HG03175 (cell line): ENCODE data around the gene UBE2J2.
A peak's percentile ranks its signal among the peaks of the same experiment; 100 is the strongest.
"Not testable (repeated sequence)": the region's sequence is repeated elsewhere in the genome, so short reads cannot be mapped to it uniquely, and the experiment has no call there.

ENCODE experiments used
- ATAC-seq: cut with Tn5 transposase; IDR thresholded peaks from one replicate; pipeline ENCODE4 v1.9.1; 2021; ENCODE audit warnings: mild to moderate bottlenecking, moderate library complexity; ENCODE audit not compliant: unreplicated experiment

Gene UBE2J2

DNA sequence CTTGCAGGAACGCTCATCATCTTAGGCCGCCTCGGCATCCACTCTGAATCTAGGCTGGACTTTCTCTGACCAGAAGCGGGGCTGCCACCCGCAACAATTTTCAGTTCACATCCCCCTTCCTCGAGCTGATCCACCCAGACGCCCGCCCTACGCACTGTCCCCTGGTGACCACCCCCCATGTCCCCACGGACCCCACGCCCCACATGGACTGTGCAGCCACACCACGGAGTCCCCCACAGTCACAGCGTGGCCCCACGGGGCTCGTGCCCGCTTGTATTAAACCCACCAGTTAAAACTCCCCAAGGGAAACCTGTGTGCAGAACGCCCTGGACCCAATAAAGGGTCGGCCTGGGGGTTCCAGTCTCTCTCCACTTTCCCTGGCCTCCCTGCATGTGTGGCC lies 14.1 kb downstream of the UBE2J2 start:
- ATAC-seq = no peak

DNA sequence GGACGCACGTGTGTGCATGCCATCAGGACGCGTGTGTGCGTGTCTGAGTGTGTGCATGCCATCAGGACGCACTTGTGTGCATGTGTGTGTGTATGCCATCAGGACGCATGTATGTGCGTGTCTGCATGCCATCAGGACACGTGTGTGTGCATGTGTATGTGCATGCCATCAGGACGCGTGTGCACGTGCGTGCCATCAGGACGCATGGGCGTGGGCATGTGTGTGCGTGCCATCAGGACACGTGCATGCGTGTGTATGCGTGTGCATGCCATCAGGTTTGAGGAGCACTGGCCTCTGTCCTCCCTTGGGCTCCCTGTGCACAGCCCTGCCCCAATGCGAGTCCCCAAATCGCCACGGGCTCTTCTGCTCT lies 14.6 kb downstream of the UBE2J2 start:
- no peak for ATAC-seq

DNA sequence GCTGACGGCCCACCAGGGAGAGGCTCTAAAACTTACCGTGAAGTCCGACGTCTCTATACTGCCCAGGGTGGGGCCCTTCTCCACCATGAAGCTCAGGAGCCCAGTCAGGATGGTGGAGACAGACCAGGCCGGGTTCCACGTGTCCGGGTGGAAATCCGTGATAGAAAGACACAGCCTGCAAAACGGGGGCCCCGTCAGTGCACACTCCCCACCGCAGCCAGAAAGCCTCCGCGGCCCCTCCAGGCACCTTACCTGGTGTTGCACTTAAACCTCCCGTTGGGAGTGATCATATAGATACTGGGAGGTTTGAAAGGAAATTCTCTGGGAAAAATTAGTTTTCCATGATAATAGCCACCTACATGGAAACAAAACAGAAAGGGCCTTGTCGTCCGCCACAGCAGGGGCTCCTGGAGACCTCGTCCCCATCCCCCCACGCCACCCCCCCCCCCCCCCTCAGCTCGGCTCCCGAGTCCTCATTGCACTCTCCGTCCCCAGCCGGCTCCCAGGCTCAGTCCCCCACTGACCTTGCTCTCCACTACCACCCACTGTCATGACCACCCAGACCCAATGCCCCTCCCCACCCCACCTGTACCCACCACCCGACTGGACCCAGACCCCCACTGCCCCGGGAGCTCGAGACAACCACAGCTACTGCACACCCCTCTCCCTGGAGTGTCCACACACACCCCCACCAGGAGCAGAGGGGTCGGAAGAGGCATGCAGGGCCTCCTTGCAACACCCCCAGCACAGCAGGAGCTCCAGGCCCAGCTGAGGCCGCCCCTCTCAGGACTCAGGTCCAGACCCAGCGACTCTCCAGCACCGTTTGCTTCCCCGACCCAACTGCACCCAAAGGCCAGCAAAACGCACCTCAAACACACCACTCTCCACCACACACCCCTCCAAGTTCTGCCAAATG lies 16.4 kb downstream of the UBE2J2 start:
- no peak for ATAC-seq

DNA sequence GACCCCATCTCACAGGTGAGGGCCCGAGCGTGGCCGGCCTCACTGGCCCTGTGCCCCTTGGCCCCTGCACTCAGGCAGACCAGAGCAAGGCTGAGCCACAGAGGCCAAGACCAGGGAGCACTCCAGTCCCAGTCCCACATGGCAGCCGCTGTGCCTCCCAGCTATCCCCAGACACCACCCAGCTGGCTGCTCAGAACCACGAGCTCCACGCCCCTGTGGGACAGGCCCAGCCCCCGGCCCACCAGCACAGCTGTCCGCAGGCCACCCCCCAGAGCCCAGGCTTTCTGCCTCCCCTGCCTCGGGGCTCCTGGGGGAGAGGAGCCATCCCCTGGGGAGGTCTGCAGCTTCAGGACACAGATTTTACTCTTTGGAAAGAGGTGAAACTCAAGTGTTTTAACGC lies 18.0 kb downstream of the UBE2J2 start:
- ATAC-seq = no peak

DNA sequence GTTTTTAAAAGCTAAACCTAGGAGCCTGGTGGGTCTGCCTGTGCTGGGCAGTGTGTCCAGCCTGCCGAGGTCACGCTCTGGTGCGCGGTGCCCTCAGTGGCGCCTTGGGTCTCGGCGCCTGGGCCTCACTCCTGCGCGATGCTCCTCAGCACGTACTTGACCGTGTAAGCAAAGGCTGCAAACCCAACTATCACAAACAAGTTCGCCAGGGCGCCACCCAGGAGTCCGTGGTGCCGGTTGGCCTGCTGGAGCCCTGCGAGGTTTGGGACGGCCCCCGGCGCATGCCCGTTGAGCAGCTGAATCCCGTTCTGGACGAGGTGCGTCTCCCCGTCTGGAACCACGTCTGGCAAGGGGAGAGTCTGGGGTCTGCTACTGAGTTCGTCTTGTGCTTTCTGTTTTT lies 18.6 kb downstream of the UBE2J2 start:
- no peak for ATAC-seq

DNA sequence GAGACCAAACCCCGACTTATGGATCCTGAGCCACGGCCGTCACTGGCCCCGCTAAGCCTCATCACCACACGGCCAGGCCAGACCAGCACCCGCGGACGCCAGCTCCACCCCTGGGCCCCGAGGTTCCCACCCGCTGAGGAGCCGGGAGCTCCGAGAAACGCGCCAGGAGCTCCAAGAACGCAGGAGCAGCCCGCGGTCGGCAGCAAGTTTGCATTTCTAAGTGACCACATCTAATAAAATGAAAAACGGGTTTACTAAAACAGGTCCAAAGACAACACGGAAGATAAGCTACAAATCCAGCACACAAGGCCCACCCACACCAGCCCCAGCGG lies 19.0 kb downstream of the UBE2J2 start:
- no peak for ATAC-seq

DNA sequence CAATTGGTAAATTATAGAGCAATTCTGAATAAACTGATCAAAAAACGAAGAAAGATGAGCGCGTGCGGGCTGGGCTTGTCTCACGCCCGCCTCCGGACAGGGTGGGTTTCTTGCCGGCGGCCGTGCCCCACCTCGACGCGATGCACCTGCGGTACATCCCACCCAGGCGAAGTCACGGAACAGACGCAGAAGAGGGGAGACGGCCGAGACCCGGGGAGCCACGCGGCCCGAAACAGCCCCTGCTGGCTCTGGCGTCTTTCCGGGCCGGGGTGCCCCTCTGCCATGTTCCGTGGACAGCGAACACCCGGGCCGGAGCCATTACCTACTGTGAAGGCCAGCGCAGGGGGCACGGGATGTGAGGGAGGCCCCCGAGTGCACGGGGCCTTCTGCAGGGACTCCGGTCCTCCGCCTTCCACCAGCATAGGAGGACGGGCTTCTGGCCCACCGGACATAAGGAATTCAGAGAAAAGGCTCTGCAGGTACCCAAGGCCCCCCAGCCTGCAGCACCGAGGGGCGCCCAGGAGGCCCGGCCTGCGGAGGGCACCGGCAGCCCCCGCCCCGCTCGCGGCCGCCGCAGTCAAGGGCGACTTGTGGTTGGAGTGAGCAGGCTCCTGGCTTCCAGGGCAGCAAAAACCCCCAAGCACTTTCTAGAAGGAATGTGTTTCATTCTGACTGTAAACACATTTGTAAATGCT lies 19.5 kb downstream of the UBE2J2 start:
- no peak for ATAC-seq

DNA sequence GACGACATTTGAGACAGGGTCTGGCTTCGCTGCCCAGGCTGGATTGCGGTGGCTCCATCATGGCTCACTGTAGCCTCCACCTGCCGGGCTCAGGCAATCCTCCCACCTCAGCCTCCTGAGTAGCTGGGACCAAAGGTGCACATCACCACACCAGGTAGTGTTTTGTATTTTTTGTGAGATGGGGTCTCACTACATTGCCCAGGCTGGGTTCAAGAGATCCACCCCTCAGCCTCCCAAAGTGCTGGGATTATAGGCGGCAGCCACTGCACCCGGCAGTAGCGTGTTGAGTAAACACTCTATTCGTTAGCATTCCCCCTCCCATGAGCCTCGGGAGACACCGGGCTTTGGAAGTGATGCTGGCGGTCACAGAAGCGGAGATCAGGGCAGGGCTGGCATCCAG lies 20.3 kb downstream of the UBE2J2 start:
- no peak for ATAC-seq

DNA sequence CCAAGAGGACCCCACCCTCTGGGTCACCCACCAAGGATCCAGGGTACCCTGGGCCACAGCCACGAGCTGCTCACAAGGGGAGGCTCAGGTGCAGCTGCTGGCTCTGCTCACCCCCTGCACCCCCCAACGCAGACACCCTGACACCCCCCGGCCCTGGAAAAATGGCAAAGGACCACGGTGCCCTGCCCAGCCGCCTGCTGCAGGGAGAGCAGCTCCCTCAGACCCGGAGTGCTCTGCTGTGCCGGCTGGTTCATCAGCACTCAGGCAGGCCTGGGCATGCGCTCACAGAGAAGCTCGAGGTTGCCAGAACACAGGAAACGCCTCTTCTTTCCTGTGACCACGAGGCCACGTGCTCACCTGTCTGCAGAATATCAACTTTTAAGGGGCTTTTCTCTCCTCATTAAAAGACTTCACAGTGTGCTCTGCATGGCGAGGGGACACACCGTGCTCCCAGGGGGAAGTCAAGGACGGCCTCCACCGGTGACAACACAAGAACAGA lies 22.8 kb downstream of the UBE2J2 start:
- ATAC-seq = peak; percentile 50

DNA sequence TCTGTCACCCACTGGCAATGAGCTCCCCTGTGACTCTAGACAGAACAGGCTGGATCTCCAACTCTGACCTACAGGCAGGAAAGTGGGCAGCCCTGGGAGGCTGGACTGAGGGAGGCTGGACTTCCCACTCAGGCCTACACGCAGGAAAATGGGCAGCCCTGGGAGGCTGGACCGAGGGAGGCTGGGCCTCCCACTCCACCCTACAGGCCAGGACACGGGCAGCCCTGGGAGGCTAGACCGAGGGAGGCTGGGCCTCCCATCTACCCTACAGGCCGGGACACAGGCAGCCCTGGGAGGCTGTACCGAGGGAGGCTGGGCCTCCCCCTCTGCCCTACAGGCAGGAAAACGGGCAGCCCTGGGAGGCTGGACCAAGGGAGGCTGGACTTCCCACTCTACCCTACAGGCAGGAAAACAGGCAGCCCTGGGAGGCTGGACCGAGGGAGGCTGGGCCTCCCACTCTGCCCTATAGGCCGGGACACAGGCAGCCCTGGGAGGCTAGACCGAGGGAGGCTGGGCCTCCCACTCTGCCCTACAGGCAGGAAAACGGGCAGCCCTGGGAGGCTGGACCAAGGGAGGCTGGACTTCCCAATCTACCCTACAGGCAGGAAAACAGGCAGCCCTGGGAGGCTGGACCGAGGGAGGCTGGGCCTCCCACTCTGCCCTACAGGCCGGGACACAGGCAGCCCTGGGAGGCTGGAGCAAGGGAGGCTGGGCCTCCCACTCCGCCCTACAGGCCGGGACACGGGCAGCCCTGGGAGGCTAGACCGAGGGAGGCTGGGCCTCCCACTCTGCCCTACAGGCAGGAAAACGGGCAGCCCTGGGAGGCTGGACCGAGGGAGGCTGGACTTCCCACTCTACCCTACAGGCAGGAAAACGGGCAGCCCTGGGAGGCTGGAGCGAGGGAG lies 25.4 kb downstream of the UBE2J2 start:
- ATAC-seq = not testable (repeated sequence)

DNA sequence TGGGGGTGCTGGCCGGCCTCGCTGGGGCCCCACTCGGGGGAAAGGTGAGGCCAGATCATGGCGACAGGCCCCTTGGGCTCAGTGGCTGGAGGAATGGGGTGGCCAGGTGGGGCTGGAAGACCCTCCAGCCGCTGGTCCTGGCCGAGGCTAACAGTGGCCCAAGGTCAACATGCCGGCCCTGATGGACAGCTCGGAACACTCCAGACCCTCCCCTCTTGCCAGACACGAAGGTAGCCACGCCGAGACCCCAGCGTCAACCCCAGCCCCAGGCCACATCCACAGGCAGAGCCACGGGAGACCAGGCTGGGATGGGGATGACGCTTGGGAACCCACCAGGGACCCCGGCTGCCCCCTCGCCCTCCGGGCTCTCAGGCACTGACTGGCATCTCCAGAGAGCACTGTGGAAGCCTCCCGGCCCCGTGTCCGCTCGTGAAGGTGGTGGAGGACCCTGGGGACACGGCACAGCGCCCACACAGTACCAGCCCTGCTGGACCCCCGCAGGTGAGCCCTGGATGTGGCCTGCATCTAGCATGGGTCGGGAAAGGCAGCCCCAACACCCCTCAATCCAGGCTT lies 26.2 kb downstream of the UBE2J2 start:
- no peak for ATAC-seq

DNA sequence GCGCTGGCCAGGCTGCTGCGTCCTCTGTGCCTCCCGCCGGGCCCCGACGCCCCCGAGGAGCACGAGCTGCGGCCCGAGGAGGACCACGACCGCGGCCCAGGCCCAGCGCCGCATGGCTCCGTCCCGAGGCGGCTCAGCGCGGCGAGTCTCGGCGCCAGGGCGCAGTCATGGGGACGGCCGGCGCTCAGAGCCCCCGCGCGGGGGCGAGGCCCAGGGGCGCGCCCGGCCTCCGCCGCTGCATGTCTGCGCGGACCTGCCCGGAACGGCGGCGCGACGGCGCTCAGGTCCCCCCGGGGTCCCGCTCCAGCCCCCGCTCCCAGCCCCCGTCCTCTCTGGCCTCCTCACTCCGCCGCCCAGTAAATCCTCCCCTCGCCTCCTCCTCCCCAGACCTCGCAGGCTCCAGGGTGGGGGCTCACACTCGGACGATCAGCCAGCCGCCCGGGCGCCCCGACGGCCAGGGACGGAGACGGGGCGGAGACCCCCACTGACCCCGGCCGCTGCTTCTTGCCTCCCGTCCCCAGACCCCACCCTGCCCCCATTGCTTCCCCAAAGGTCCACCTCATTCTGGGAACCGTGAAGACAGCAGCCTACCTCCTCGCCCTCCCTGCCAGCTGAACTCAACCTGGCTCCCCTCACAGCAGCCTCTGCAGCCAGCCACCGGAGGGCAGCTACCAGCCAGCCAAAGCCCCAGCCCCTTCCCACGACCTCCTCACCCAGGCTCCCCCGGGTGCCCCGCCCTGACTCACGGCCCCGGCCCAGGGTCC lies 26.9 kb downstream of the UBE2J2 start, which contains the start of gene C1QTNF12:
C1QTNF12 (minus strand) TSS at position 146 of the 764 bp plus-strand sequence; CDS start at position 114, 32 bp downstream.
- no peak for ATAC-seq

DNA sequence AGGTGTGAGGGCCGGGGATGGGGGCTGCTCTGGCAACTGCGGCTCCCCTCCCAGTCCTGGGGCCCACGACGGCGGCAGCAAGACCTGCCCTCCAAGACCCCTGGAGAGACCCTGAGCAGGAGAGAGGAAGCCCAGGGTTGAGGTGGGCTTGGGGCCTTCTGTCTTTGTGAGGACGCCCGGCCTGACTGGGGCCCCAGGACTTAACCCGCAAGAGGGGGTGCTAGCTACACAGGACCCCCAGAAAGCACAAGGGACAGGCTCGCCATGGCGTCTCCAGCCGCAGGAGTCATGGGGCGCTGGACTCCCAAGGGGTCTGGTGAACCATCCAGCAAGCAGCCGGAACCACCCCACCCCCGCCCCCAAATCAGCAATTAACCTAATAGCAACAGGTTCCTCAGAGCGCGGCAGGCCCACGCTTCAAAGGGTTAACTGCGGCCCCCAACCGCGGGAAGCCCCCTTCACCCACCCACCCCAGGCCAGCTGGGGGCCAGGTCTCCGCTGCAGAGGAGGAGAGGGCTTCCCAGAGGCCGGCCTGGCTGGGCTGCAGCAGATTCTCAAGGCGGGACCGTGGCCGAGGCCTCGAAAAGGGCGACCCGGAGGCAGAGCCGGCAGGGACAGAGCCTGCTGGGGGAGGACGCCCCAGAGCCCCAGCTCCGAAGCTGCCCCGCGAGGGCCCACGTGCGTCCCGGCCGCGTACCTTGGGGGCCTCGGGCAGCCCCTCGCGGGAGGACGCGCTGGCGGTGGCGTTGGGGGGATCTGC lies 27.7 kb downstream of the UBE2J2 start:
- ATAC-seq = no peak

DNA sequence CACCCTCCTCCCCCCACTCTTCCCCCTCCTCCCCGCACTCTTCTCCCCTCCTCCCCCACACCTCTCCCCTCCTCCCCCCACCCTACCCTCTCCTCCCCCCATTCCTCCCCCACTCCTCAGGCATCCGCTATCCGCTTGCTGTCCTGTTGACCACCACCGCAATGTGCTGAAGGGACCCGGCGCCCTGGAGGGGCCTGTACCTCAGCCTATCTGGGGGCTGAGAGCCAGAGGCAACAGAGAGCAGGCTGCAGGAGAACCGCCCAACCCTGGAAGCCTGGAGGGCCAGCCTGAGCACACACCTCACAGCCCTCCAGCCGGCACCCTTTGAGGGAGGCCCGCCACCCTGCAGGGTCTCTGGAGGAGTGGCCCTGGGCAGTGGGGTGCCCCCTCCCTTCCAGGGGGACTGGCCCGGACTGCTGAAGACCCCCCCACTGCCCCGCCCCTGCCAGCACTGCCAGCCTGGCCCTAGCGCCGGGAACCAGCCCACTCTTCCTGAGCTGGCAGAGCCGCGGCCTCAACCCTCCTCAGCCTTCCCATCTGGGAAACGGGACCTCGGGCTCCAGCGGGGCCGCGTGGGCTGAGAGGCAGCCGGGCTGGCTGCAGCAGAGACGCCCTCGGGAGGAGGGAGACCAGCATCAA lies 28.4 kb downstream of the UBE2J2 start:
- no peak for ATAC-seq

DNA sequence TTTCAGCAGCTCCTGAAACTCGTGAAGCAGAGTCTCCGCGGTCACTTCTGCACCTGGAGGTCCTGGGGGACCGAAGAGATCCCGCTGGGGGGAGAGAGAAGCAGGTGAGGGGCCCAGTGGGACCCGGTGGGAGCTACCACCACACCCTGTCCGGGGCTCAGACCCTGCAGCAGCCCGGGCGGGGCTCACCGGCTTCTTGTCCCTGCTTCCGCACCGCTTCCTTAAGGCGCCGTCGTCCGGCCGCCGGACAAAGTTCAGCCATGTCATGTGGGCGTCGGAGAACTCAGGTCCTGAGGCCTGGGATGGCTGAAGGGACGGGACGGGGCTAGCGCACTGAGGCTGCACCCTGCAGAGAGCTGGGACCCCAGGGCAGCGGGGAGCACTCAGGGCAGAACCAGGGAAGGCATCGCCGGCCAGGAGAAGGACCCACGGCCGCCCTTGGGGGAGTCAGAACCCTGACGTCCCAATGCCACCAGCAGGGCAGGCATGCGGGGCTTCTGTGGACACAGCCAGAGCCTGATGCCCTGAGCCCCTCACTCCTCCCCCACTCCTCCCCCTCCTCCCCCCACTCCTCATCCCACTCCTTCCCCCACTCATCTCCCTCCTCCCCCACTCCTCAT lies 29.4 kb downstream of the UBE2J2 start:
- ATAC-seq = no peak

DNA sequence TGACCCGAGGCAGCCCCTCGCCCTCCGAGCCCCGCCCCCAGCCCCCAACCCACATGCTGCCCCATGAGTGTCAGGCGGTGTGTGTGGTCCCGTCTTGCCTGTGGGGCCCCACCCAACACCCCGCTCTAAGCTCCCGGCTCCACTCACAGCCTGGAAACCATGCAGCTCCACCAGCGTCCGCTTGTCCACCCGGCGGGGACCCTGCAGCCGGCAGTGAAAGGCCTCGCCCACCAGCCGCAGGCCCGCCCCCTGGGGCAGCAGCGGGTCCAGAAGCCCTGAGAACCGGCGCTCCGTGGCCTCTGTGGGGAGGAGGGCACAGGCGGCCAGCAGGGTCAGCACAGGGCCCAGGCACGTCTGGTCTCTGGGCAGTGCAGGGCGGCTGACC lies 29.9 kb downstream of the UBE2J2 start:
- no peak for ATAC-seq

DNA sequence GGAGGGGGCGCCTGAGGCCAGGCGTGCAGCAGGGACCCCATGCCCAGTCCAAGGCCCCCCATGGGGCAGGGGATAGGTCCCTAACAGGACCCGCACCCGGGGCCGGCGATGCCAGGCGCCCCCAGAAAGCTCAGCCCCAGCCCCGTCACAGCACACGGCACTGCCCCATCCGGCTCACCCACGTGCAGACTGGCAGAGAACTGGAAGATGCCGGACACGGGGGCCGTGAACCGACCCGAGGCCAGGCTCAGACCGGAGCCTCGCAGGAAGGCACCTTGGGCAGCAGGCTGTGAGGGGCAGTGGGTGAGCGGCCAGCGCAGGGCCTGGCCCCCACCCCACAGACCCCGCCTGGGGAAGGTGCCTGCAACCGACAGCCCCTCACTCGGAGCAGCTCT lies 30.4 kb downstream of the UBE2J2 start:
- no peak for ATAC-seq

DNA sequence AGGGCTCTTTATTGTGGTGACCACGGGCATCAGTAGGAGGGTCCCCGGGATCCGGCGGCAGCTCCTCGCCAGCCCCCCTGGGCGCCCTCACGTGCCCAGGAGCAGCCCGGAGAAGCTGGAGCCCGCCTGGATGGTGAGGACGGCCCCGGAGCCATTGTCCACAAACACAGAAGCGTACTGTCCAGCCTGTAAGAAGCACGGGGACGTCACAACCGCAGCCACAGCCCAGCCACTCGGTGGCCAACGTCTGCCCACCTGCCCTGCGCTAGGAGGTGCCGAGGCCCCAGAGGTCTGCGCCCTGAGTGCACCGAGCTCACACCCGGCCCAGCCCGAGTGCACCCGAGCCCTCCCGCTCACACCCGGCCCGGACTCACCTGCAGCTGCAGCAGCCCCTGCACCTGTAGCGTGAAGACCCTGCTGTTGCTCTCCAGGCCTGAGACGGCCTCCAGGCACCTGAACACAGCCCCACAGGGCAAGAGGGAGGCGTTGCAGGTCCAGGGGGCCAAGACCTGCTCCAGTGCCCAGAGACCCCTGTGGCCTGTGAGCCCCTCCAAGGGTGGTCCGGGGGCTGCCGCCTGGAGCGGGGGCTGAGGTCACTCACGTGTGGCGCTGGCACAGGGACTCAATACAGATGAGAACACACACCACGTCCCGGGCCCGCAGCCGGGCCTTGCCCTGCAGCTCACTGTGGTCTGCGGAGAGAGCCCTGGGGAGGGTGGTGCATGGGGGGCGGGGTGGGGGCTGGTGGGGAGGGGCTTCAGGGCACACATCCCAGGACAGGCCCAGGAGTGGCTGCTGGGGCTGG lies 31.0 kb downstream of the UBE2J2 start:
- no peak for ATAC-seq
